ENCODE data around the gene ABCC5.

The ABCC5 gene

GRCh38 chr3:184016811-184017671 lies 643 bp downstream of the ABCC5 start:
- peaks cover 0 to 18% of the 10 kb centered on the region in 2 experiments for H3K36me3 ChIP-seq (ENCODE audit: control insufficient read depth in 1 of 2, insufficient read depth in 2 of 2, low read depth in 1 of 2, low read length in 2 of 2)
- H3K27me3 ChIP-seq (ENCODE audit: control insufficient read depth in 1 of 2, insufficient read depth in 1 of 2, low read length in 2 of 2), result peaks cover 0 to 4% of the 10 kb centered on the region in 2 experiments
- H3K4me3 ChIP-seq (ENCODE audit: insufficient read depth in 1 of 2, low read depth in 1 of 2, low read length in 2 of 2), result peak overlapping the region; percentile 100
- no peak overlapping the region for H2BK5ac ChIP-seq (ENCODE audit: low read depth, low read length, poor library complexity, severe bottlenecking)
- H2BK15ac ChIP-seq (ENCODE audit: low read depth, poor library complexity, severe bottlenecking), result peak overlapping the region; percentile 52
- H2BK12ac ChIP-seq (ENCODE audit: low read length in 2 of 2), result peak overlapping the region in 1 of 2 experiments; percentile 42
- no peaks in the 10 kb centered on the region for H3K9me3 ChIP-seq (ENCODE audit: control insufficient read depth, low read length)
- H2BK120ac ChIP-seq (ENCODE audit: low read depth, low read length), result peak overlapping the region; percentile 82
- peak overlapping the region in 1 of 2 experiments; percentile 99 for H3K14ac ChIP-seq (ENCODE audit: low read length in 2 of 2)
- H4K8ac ChIP-seq (ENCODE audit: low read length), result peak overlapping the region; percentile 98
- H3K79me1 ChIP-seq (replicated peaks; ENCODE audit: low read length, poor library complexity, severe bottlenecking), result peaks cover 20% of the 10 kb centered on the region
- H2AK5ac ChIP-seq (ENCODE audit: low read length, severe bottlenecking), result no peak overlapping the region
- peak overlapping the region; percentile 47 for H3K27ac ChIP-seq (ENCODE audit: low read length, poor library complexity, severe bottlenecking)
- DNase-seq, result peak; percentile 57
- H3K23ac ChIP-seq (ENCODE audit: low read length in 2 of 2), result peak overlapping the region in 1 of 2 experiments; percentile 75
- peak overlapping the region; percentile 66 for H3K4me2 ChIP-seq (ENCODE audit: low read length, poor library complexity, severe bottlenecking)
- H4K91ac ChIP-seq (ENCODE audit: low read length), result peak overlapping the region; percentile 83
- peaks cover 9% of the 10 kb centered on the region for H3K4me1 ChIP-seq (ENCODE audit: control insufficient read depth, insufficient read depth, low read depth, low read length)
- WGBS, result 42% methylated on average over 49 of the region's 57 CpGs
- peak overlapping the region; percentile 98 to 99 for H3K18ac ChIP-seq (ENCODE audit: low read depth in 1 of 2, low read length in 2 of 2)
- peak overlapping the region; percentile 57 to 96 for H3K4ac ChIP-seq (ENCODE audit: low read depth in 1 of 2, low read length in 2 of 2)
- peak overlapping the region; percentile 100 for H2AFZ ChIP-seq (ENCODE audit: low read depth, low read length)
- H3K9ac ChIP-seq (ENCODE audit: low read length), result peak overlapping the region; percentile 94

DNA sequence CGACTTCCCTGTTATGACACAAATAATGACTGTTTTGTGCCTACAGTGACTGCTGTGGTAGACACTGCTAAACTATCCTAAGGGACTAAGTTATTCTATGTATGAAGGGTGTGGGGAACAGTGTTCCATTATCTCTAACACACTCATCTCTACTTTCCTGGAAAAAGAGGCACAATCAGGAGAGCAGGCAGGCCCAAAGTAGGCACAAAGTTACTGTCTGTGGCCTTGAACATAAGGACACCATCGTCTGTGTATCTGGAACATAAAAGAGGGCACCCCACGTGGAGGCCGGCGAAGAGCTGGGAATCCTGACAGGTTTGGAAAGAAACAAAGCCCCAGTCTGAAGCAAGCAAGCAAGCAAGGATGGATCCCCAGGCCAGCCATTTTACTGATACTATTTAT lies 1.5 kb downstream of the ABCC5 start:
- Histone ChIP-seq H2BK5ac (ENCODE audit: low read depth, low read length, poor library complexity, severe bottlenecking) (no peak overlapping the region), H3K4me1 (ENCODE audit: control insufficient read depth, insufficient read depth, low read depth, low read length) (peaks cover 9% of the 10 kb centered on the region), H2BK12ac (ENCODE audit: low read length in 2 of 2) (no peak overlapping the region), H2BK120ac (ENCODE audit: low read depth, low read length) (no peak overlapping the region), H4K91ac (ENCODE audit: low read length) (no peak overlapping the region), H3K36me3 (ENCODE audit: control insufficient read depth in 1 of 2, insufficient read depth in 2 of 2, low read depth in 1 of 2, low read length in 2 of 2) (peaks cover 0 to 25% of the 10 kb centered on the region in 2 experiments), H3K4me3 (ENCODE audit: insufficient read depth in 1 of 2, low read depth in 1 of 2, low read length in 2 of 2) (peak overlapping the region in 1 of 2 experiments; percentile 100), H3K23ac (ENCODE audit: low read length in 2 of 2) (no peak overlapping the region), H3K79me1 (replicated peaks; ENCODE audit: low read length, poor library complexity, severe bottlenecking) (peaks cover 22% of the 10 kb centered on the region), H2AFZ (ENCODE audit: low read depth, low read length) (no peak overlapping the region), H2BK15ac (ENCODE audit: low read depth, poor library complexity, severe bottlenecking) (no peak overlapping the region), H2AK5ac (ENCODE audit: low read length, severe bottlenecking) (no peak overlapping the region), H3K27me3 (ENCODE audit: control insufficient read depth in 1 of 2, insufficient read depth in 1 of 2, low read length in 2 of 2) (no peaks in the 10 kb centered on the region), H3K4ac (ENCODE audit: low read depth in 1 of 2, low read length in 2 of 2) (no peak overlapping the region), H4K8ac (ENCODE audit: low read length) (no peak overlapping the region), H3K4me2 (ENCODE audit: low read length, poor library complexity, severe bottlenecking) (no peak overlapping the region), H3K14ac (ENCODE audit: low read length in 2 of 2) (no peak overlapping the region), H3K27ac (ENCODE audit: low read length, poor library complexity, severe bottlenecking) (no peak overlapping the region), H3K9ac (ENCODE audit: low read length) (peak overlapping the region; percentile 2), H3K18ac (ENCODE audit: low read depth in 1 of 2, low read length in 2 of 2) (no peak overlapping the region), H3K9me3 (ENCODE audit: control insufficient read depth, low read length) (no peaks in the 10 kb centered on the region)
- WGBS, result 90% methylated on average over 4 of the region's 5 CpGs
- DNase-seq, result peak; percentile 7

DNA sequence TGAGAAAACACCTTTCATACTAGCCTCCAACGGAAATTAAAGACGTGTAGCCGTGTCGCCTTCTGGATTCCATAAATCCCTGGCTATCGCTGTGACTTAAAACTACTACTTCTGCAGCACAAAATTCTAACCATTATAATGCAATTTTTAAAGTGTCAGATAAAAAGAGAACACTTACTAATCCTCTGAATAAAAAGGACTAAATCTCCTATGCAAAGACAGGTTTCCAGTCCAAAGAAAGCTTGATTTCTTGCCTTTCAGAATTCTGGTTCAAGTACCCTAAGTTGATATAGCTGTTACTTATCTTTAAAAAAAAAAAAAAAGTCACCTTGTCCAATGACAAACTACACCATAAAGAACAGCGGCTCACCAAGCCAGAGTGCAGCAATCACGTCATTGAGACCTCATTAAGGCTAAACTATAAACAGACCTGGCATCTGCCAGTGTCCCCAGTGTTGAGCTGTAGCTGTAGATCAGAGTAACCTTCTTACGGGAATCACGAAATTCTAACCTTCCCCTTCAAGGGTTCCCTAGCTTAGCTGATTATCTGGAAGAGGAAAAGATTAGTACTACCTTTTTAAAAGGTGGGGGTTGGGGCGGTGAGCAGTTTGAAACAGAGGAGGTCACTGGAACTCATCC lies 2.2 kb downstream of the ABCC5 start:
- Histone ChIP-seq H3K9me3 (ENCODE audit: control insufficient read depth, low read length) (no peaks in the 10 kb centered on the region), H2BK15ac (ENCODE audit: low read depth, poor library complexity, severe bottlenecking) (no peak overlapping the region), H3K4ac (ENCODE audit: low read depth in 1 of 2, low read length in 2 of 2) (no peak overlapping the region), H2BK12ac (ENCODE audit: low read length in 2 of 2) (no peak overlapping the region), H2AFZ (ENCODE audit: low read depth, low read length) (no peak overlapping the region), H3K27ac (ENCODE audit: low read length, poor library complexity, severe bottlenecking) (no peak overlapping the region), H3K79me1 (replicated peaks; ENCODE audit: low read length, poor library complexity, severe bottlenecking) (peaks cover 26% of the 10 kb centered on the region), H3K14ac (ENCODE audit: low read length in 2 of 2) (no peak overlapping the region), H3K27me3 (ENCODE audit: control insufficient read depth in 1 of 2, insufficient read depth in 1 of 2, low read length in 2 of 2) (no peaks in the 10 kb centered on the region), H2AK5ac (ENCODE audit: low read length, severe bottlenecking) (no peak overlapping the region), H4K91ac (ENCODE audit: low read length) (no peak overlapping the region), H4K8ac (ENCODE audit: low read length) (no peak overlapping the region), H3K23ac (ENCODE audit: low read length in 2 of 2) (no peak overlapping the region), H2BK5ac (ENCODE audit: low read depth, low read length, poor library complexity, severe bottlenecking) (no peak overlapping the region), H3K4me3 (ENCODE audit: insufficient read depth in 1 of 2, low read depth in 1 of 2, low read length in 2 of 2) (peak overlapping the region in 1 of 2 experiments; percentile 100), H3K4me2 (ENCODE audit: low read length, poor library complexity, severe bottlenecking) (no peak overlapping the region), H3K18ac (ENCODE audit: low read depth in 1 of 2, low read length in 2 of 2) (no peak overlapping the region), H3K36me3 (ENCODE audit: control insufficient read depth in 1 of 2, insufficient read depth in 2 of 2, low read depth in 1 of 2, low read length in 2 of 2) (peaks cover under 1 to 30% of the 10 kb centered on the region in 2 experiments), H3K4me1 (ENCODE audit: control insufficient read depth, insufficient read depth, low read depth, low read length) (peaks cover 9% of the 10 kb centered on the region), H2BK120ac (ENCODE audit: low read depth, low read length) (no peak overlapping the region), H3K9ac (ENCODE audit: low read length) (peak overlapping the region; percentile 23)
- DNase-seq, result peak; percentile 57
- 79% methylated on average over 7 of the region's 10 CpGs for WGBS
